Measurements from ENCODE around the gene SYCN. TPM values are rescaled to one million over a fixed set of nuclear protein-coding genes. Genes with fewer than 3 reads are reported as not detected.

Gene SYCN
- total and polyA plus RNA-seq, 12 donors, result 0.55 TPM; not detected in 11

DNA sequence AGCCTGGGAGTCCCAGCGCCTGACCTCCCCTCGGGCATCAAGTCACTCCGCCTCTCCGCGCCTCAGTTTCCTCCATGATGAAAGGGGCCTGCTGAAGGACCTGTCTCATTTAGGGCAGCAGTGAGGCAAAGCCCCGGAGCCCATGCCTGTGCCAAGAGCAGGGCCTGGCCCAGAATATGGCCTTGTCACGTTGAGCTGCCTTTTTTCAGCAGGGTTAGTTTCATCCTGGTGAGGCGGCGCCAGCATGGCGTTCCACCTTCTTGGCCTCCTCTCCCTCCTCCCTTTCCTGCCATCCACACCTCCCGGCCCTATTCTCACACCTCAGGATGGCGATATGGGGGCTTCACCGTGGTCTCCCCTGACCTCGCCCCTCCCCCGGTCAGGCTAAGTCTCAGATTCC lies 48.3 kb downstream of the SYCN start:
- Histone ChIP-seq H3K4me1 (peaks cover 0 to 37% (median 17%) of the 10 kb centered on the region in 9 donors), H3K9me3 (no peaks in the 10 kb centered on the region), H3K4me3 (no peak overlapping the region), H3K27me3 (no peaks in the 10 kb centered on the region), H3K36me3 (no peaks in the 10 kb centered on the region), H3K27ac (no peak overlapping the region)
- intact Hi-C loops (cut with DNase I), result no loop called here
- DNase-seq (no peak), ATAC-seq (no peak)
- no peak for TF ChIP-seq CTCF (IDR thresholded peaks at IDR 0.05)
- 83 to 85% methylated on average over 15 of the region's 15 CpGs for WGBS, 2 donors

DNA sequence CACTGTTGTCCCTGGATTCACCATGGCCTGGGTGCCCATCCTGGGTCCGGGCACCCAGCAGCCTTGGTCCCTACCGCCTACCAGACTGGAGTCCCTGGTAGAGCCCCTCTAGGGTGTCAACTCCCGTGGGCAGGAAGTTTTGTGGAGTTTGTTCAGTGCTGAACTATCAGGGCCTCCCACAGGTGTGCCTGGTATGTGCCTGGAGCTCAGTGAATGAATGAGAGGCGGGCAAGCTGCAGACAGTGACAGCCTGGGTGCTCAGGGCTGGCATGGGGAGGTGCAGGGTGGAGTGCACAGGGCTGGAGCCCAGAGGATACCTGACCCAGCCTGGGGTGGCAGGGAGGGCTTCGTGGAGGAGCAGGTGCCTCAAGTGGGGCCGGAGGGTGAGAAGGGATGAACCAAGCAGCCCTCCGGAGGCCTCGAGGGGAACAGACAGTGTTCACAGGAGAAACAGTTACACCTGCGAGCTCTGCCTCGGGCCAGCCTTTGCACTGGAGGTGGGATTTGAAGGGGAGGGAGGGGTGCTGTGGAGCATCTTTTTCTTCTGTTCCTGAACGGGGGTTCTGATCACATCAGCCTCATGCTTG lies 48.9 kb downstream of the SYCN start:
- H3K9me3 ChIP-seq, result no peaks in the 10 kb centered on the region
- 87 to 90% methylated on average over 11 of the region's 11 CpGs for WGBS, 2 donors
- intact Hi-C loops (cut with DNase I), result no loop called here
- TF ChIP-seq CTCF (IDR thresholded peaks at IDR 0.05), result no peak
- no peaks in the 10 kb centered on the region for H3K27me3 ChIP-seq
- H3K4me3 ChIP-seq, result no peak overlapping the region
- H3K36me3 ChIP-seq, result no peaks in the 10 kb centered on the region
- DNase-seq, result no peak
- H3K27ac ChIP-seq, result no peak overlapping the region
- peaks cover 0 to 32% (median 12%) of the 10 kb centered on the region in 9 donors for H3K4me1 ChIP-seq
- no peak for ATAC-seq

DNA sequence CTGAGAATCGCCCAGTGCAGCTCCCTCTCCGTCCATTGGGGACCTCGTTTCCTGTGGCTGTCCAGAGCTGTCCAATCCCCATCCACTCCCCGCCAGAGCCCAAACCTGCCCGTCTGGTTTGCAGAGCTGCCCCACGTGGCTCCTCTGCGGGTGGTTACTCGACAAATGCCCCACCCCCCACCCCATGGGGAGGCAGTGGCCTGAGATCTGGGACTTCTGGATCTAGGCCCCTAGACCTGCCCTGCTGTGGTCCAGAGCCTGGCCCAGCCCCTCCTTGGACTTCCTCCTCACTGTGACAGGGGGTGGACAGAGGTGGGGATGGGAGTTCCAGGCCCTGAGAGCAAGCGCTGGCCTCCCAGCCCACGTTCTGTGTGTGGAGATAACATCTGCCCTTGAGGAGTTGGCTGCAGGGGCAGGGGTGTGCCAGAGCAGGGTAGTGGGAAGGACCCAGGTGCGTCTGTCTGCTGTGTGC lies 49.4 kb downstream of the SYCN start:
- Histone ChIP-seq H3K27me3 (no peaks in the 10 kb centered on the region), H3K36me3 (no peaks in the 10 kb centered on the region), H3K27ac (no peak overlapping the region), H3K4me3 (no peak overlapping the region), H3K9me3 (no peaks in the 10 kb centered on the region), H3K4me1 (peaks cover 0 to 28% (median 11%) of the 10 kb centered on the region in 9 donors)
- intact Hi-C loops (cut with DNase I), result no loop called here
- DNase-seq (no peak), ATAC-seq (no peak)
- no peak for TF ChIP-seq CTCF (IDR thresholded peaks at IDR 0.05)
- WGBS, 2 donors, result 60 to 64% methylated on average over 11 of the region's 11 CpGs

GRCh38 chr19:39154100-39154628 lies 49.9 kb downstream of the SYCN start:
- peaks cover 0 to 1% (median 0%) of the 10 kb centered on the region in 11 donors for H3K9me3 ChIP-seq
- 81 to 83% methylated on average over 13 of the region's 13 CpGs for WGBS, 2 donors
- TF ChIP-seq CTCF (IDR thresholded peaks at IDR 0.05), result no peak
- H3K4me3 ChIP-seq, result no peak overlapping the region
- intact Hi-C loops (cut with DNase I), result no loop called here
- H3K27me3 ChIP-seq, result no peaks in the 10 kb centered on the region
- DNase-seq (no peak), ATAC-seq (no peak)
- no peaks in the 10 kb centered on the region for H3K36me3 ChIP-seq
- H3K4me1 ChIP-seq, result peaks cover 0 to 28% (median 11%) of the 10 kb centered on the region in 9 donors
- H3K27ac ChIP-seq, result no peak overlapping the region

Other genes starting within 250 kb of the SYCN start
- gene FBXO17, start 228.5 kb downstream of the SYCN start, total RNA-seq, result 1 to 10 TPM in 9 of 10 donors, under 1 TPM in 1; 1.00 to 2.8 (median 1.7) TPM
- 1 to 10 TPM; 2.5 to 3.2 TPM for gene FBXO17, start 228.5 kb downstream of the SYCN start, polyA plus RNA-seq
- gene FBXO27, start 171.7 kb downstream of the SYCN start, total RNA-seq, result 10 to 100 TPM; 11.4 to 40.5 (median 21.4) TPM
- 1 to 10 TPM; 2.3 to 6.6 TPM for gene FBXO27, start 171.7 kb downstream of the SYCN start, polyA plus RNA-seq
- gene ACP7, start 119.9 kb downstream of the SYCN start, total RNA-seq, result not detected
- gene ACP7, start 119.9 kb downstream of the SYCN start, polyA plus RNA-seq, result not detected
- gene PAK4, start 78.5 kb downstream of the SYCN start, total RNA-seq, result 10 to 100 TPM; 11.7 to 22.4 (median 16.1) TPM
- 10 to 100 TPM in 1 of 2 donors, 1 to 10 TPM in 1; 8.6 to 19.2 TPM for gene PAK4, start 78.5 kb downstream of the SYCN start, polyA plus RNA-seq
- gene NCCRP1, start 7.3 kb downstream of the SYCN start, total RNA-seq, result not detected
- gene NCCRP1, start 7.3 kb downstream of the SYCN start, polyA plus RNA-seq, result under 1 TPM in 1 of 2 donors, not detected in 1; 0.03 TPM
- not detected for gene IFNL3, start 40.7 kb upstream of the SYCN start, total RNA-seq
- gene IFNL3, start 40.7 kb upstream of the SYCN start, polyA plus RNA-seq, result not detected
- gene IFNL4, start 44.6 kb upstream of the SYCN start, total RNA-seq, result not detected
- not detected for gene IFNL4, start 44.6 kb upstream of the SYCN start, polyA plus RNA-seq
- not detected for gene IFNL2, start 64.1 kb upstream of the SYCN start, total RNA-seq
- gene IFNL2, start 64.1 kb upstream of the SYCN start, polyA plus RNA-seq, result not detected
- gene IFNL1, start 92.1 kb upstream of the SYCN start, total RNA-seq, result not detected
- gene IFNL1, start 92.1 kb upstream of the SYCN start, polyA plus RNA-seq, result not detected
- gene LRFN1, start 116.6 kb upstream of the SYCN start, total RNA-seq, result under 1 TPM in 9 of 10 donors, not detected in 1; 0.07 to 0.42 (median 0.32) TPM
- gene LRFN1, start 116.6 kb upstream of the SYCN start, polyA plus RNA-seq, result under 1 TPM; 0.14 to 0.29 TPM
- gene GMFG, start 131.8 kb upstream of the SYCN start, total RNA-seq, result 10 to 100 TPM in 5 of 10 donors, 1 to 10 TPM in 5; 6.9 to 64.2 (median 11.1) TPM
- 10 to 100 TPM; 26.9 to 39.6 TPM for gene GMFG, start 131.8 kb upstream of the SYCN start, polyA plus RNA-seq
- gene SAMD4B, start 138.2 kb upstream of the SYCN start, total RNA-seq, result 10 to 100 TPM; 35.5 to 60.4 (median 47.2) TPM
- gene SAMD4B, start 138.2 kb upstream of the SYCN start, polyA plus RNA-seq, result 10 to 100 TPM; 59.2 to 92.8 TPM
- gene PAF1, start 186.8 kb upstream of the SYCN start, total RNA-seq, result 10 to 100 TPM; 34.3 to 46.4 (median 38.8) TPM
- 10 to 100 TPM; 24.1 to 48.2 TPM for gene PAF1, start 186.8 kb upstream of the SYCN start, polyA plus RNA-seq
- gene MED29, start 187.1 kb upstream of the SYCN start, total RNA-seq, result 10 to 100 TPM; 22.9 to 32.3 (median 27.1) TPM
- gene MED29, start 187.1 kb upstream of the SYCN start, polyA plus RNA-seq, result 10 to 100 TPM; 16.2 to 30.8 TPM
- gene ZFP36, start 202.6 kb upstream of the SYCN start, total RNA-seq, result 100 to 1,000 TPM in 2 of 10 donors, 10 to 100 TPM in 8; 22.8 to 194 (median 48.1) TPM
- 10 to 100 TPM; 60.2 to 63.2 TPM for gene ZFP36, start 202.6 kb upstream of the SYCN start, polyA plus RNA-seq
- gene PLEKHG2, start 208.4 kb upstream of the SYCN start, total RNA-seq, result 10 to 100 TPM in 9 of 10 donors, 1 to 10 TPM in 1; 8.3 to 23.1 (median 15.1) TPM
- gene PLEKHG2, start 208.4 kb upstream of the SYCN start, polyA plus RNA-seq, result 10 to 100 TPM in 1 of 2 donors, 1 to 10 TPM in 1; 6.9 to 22.7 TPM
- 1,000 to 10,000 TPM in 7 of 10 donors, 100 to 1,000 TPM in 3; 936 to 1,726 (median 1,424) TPM for gene RPS16, start 231.7 kb upstream of the SYCN start, total RNA-seq
- gene RPS16, start 231.7 kb upstream of the SYCN start, polyA plus RNA-seq, result 1,000 to 10,000 TPM in 1 of 2 donors, 100 to 1,000 TPM in 1; 974 to 3,280 TPM
- gene SUPT5H, start 241.3 kb upstream of the SYCN start, total RNA-seq, result 10 to 100 TPM; 65.0 to 96.6 (median 84.3) TPM
- gene SUPT5H, start 241.3 kb upstream of the SYCN start, polyA plus RNA-seq, result 100 to 1,000 TPM in 1 of 2 donors, 10 to 100 TPM in 1; 56.2 to 149 TPM